Measurements from ENCODE around the gene RGPD5.
"Not testable (repeated sequence)": the region's sequence is repeated elsewhere in the genome, so short reads cannot be mapped to it uniquely, and the experiment has no call there.

Gene RGPD5

DNA sequence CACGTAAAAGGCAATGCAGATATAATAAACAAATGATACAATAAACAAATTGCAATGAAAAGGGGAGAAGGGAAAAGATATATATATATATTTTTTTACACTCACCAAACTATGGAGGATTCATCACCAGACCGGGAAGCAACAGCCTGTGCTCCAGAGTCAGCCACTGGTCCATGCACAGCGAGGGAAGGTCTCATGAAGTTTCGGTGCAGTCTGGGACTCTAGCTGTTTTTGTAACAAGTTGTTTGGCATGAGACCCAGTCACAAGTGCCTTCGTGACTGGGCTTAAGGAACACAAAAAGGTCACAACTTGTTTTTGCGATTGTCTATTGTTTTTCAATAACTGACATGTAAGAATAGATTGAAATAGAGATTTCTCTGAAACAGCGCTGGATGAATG is 99.6 kb downstream of the RGPD5 start:
- not testable (repeated sequence) for DNase-seq (ENCODE audit: low read depth)

DNA sequence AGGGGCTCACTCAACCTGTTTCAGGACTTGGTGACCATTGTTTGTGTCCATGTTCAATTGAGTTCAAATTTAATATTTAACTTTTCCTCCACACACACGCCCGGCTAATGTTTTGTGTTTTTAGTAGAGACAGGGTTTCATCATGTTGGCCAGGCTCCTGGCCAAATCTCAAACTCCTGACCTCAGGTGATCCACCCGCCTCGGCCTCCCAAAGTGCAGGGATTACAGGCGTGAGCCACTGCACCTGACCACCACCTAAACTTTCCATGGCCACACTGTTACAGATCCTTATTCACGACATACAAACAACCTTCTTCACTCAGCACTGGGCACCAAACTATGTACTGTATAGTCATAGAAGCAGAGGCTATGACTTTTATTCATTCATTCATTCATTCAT is 100.0 kb downstream of the RGPD5 start:
- not testable (repeated sequence) for DNase-seq (ENCODE audit: low read depth)

DNA sequence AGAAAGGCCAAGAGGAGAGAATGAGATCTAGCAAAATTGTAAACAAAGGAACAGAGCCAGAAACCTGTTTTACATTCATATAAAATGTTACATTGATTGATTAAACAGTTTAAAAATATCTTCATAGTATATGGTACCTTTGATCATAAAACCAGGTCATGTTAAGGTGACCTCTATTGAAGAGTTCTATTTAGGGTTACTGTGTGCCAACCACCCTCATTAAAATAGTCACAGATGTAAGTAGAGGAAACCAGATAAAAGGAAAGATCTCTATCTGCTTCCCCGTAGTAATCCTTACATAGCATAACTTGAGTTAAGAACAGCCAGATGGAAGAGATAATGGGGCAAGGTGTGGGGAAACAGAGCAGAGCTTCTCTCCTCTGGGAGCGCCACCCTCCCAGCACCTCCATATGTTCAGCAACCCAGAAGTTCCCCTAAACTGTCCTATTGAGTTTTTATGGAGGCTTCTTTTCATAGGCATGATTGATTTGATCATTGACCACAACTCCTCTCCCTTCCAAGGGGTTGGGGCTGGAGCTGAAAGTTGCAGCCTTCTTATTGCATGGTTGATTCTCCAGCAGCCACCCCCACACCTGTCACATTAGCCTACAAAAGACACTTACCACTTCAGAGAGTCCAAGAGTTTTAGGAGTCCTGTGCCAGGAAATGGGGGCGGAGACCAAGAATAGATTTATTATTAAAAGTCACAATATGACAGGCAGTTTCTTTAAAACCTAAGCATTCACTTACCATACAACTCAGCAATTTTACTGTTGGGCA is 101.2 kb downstream of the RGPD5 start:
- DNase-seq (ENCODE audit: low read depth): not testable (repeated sequence)

DNA sequence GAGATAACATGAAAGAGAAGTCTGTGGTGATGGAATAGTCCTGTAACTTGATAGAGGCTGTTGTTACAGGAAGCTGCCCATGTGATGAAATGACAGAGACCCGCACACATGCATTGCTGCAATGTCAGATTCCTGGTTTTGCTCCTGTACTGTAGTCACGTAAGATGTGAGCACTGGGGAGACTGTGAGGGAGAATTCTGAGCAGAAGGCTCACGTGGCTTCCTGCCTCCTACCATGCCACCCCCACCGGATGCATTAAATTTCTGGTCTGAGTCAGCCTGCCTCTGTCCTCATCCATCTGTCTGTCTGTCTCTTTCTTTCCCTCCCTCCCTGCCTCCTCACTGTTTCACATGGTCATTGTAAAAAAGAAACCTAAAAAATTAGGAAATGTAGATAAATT is 102.1 kb downstream of the RGPD5 start:
- DNase-seq (ENCODE audit: low read depth): not testable (repeated sequence)

DNA sequence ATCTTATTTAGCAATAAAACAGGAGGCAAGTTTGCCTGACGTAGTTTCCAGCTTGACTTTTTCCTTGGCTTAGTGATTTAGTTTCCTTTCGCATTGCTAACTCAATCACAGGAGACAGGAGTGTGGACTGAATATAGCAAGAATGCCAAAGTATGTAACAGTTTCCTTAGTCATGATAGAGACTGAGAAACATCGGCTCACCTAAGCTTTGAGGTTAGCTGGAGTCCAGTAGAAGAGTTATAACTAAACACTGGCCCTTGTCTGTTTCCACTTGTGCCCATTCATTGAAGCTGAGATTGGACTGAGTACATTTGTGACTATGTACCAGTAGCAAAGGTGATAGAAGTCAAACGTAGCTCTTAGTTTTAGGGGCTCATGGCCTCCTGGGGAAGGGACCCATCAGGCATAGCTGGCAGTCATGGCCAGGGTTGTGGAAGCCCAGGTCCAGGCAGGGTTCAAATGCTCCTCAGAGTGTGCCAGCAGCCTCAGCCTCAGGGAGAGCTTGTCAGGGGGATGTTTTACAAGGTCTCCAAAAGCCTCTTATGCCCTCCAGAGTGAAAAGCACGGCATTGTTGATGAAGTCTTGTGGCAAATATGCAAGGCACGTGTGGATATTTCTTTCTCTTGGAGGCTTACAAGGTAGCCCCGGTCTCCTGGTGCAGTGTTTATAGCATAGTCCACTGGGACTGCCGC is 103.8 kb downstream of the RGPD5 start:
- DNase-seq (ENCODE audit: low read depth): not testable (repeated sequence)

DNA sequence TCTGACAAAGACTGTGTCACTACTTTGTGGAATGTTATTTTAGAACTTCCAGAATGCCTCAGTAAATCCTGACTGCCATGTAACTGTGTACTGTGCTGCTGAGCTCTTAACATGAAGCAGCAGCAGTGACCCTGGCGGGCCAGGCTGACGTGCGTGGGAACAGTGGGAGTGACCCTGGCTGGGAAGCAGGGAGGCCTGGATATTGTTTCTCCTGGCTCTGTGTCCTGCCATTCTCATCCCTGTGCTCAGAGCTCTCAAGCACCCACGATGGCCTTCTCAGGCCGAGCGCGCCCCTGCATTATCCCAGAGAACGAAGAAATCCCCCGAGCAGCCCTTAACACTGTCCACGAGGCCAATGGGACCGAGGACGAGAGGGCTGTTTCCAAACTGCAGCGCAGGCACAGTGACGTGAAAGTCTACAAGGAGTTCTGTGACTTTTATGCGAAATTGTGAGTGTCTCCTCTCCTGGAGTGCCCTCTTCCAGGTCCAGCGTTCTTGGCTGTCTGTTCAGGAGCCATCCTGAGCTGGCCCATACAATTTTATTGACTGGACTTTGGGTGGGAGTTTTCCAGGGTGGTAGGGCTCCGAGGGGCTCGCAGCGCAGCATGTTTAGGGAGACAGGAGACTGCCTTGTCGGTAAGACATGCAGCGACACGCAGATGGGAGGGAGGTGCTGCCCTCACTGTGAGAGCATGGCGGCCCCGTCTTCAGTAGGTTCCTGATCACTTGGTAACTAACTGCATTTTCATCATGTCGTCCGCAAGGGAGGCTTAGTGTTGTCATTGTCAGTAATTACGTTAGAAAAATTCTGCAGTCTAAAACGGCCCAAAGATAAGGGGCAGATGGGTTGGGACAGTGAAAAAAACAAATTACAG is 104.6 kb downstream of the RGPD5 start, which contains the start of gene LIMS3:
LIMS3 (plus strand) TSS at position 227 of the 875 bp plus-strand sequence; CDS start at position 268, 41 bp downstream.
- not testable (repeated sequence) for DNase-seq (ENCODE audit: low read depth)

DNA sequence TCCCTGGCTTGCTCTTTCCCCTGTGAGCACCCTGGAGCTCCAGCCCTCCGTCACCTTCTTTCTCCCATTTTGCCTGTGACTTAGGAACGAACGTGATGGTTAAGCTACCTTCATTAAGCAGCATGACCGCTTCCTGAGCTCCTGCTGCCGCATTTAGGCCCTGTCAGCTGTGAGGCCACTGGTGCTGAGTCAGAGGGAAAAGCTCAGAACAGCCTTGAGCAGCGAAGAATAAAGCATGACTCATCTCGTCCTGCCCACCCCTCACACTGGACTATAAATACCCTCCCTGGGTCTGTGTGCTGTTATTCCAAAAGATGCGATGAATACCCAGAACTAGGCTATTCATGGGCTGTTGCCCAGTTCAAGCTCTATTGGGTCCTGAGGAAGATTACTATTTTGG is 111.7 kb downstream of the RGPD5 start:
- DNase-seq (ENCODE audit: low read depth): not testable (repeated sequence)
